HG02870 (cell line): ENCODE results near the gene PAIP2.
"Not testable (repeated sequence)": the region's sequence is repeated elsewhere in the genome, so short reads cannot be mapped to it uniquely, and the experiment has no call there.

Source experiments
- ATAC-seq: cut with Tn5 transposase; IDR thresholded peaks from one replicate; pipeline ENCODE4 v1.9.1; 2021; ENCODE audit warnings: mild to moderate bottlenecking, moderate library complexity; ENCODE audit not compliant: unreplicated experiment

The PAIP2 gene

DNA sequence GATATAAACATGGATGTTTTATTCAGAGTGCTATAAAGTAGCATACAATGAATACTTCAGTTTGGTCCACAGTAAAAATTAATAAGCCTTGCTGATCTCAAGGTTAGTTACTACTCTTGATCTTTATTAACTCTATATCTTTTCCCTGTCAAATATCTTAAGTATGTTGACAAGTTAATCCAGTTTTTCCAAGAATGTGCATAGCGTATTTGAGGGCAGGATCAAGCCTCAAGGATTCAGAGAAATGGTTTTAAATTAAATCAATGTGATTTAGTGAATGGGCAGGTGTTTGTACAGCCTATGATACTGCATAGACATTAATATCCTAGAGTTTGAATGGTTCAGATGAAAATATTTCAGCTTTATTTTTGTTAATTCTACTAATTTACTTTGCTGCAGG lies 27.4 kb upstream of the PAIP2 start:
- no peak for ATAC-seq

GRCh38 chr5:139315056-139315615 lies 26.5 kb upstream of the PAIP2 start:
- no peak for ATAC-seq

- no peak for ATAC-seq
Observed at GRCh38 chr5:139335811-139336210, 5.8 kb upstream of the PAIP2 start.

DNA sequence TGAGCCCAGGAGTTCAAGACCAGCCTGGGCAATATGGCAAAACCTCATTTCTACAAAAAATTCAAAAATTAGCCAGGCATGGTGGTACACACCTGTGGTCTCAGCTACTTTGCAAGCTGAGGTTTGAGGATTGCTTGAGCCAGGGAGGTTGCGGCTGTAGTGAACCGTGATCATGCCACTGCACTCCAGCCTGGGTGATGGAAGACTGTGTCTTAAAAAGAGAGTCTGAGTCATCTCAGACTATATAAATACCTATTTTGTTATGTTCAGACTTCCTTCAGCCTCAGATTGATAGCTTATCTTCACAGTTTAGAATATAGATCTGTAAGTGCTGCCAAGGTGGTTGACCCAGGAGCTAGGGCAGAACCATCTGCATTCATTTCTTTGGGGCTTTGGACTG lies 1.6 kb upstream of the PAIP2 start:
- ATAC-seq: no peak

- ATAC-seq: no peak
Observed at GRCh38 chr5:139341187-139341688, 416 bp upstream of the PAIP2 start.

- no peak for ATAC-seq
Observed at GRCh38 chr5:139342423-139342723, 719 bp downstream of the PAIP2 start.

- no peak for ATAC-seq
Observed at GRCh38 chr5:139343476-139343875, 1.8 kb downstream of the PAIP2 start.

GRCh38 chr5:139344177-139344576 lies 2.5 kb downstream of the PAIP2 start:
- no peak for ATAC-seq

- ATAC-seq: not testable (repeated sequence)
Observed at GRCh38 chr5:139345442-139345841, 3.8 kb downstream of the PAIP2 start.

DNA sequence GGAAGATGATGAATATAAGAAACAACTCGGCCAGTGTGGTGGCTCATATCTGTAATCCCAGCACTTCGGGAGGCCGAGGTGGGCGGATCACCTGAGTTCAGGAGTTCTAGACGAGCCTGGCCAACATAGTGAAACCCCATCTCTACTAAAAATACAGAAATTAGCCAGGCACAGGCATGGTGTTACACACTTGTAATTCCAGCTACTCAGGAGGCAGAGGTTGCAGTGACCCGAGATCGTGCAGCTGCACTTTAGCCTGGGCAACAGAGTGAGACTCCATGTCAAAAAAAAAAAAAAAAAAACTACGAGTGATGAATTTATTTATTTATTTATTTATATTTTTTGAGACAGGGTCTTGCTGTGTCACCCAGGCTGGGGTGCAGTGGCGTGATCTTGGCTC lies 6.2 kb downstream of the PAIP2 start:
- ATAC-seq: not testable (repeated sequence)

DNA sequence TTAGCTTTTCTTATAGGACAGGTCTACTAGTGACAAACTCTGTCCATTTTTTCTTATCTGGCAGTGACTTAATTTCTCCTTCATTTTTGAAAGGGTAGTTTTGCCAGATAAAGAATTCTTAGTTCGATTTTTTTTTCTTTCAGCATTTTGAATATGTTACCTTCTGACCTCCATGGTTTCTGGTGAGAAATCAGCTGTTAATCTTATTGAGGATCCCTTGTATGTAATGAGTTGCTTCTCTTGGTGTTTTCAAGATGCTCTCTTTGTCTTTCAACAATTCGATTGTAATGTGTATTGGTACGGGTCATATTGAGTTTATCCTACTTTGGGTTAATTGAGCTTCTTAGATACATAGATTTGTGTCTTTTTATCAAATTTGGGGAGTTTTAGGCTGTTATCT lies 12.5 kb downstream of the PAIP2 start:
- ATAC-seq: no peak

DNA sequence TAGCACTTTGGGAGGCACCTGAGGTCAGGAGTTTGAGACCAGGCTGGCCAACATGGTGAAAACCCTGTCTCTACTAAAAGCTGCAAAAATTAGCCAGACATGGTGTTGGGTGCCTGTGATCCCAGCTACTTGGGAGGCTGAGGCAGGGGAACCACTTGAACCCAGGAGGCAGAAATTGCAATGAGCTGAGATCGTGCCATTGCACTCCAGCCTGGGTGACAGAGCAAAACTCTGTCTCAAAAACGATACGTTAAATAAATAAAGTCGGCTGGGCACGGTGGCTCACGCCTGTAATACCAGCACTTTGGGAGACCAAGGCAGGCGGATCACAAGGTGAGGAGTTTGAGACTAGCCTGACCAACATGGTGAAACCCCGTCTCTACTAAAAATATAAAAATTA lies 14.2 kb downstream of the PAIP2 start:
- ATAC-seq: not testable (repeated sequence)

- ATAC-seq: no peak
Observed at GRCh38 chr5:139358064-139358463, 16.4 kb downstream of the PAIP2 start.

GRCh38 chr5:139360384-139360783 lies 18.7 kb downstream of the PAIP2 start:
- ATAC-seq: no peak

DNA sequence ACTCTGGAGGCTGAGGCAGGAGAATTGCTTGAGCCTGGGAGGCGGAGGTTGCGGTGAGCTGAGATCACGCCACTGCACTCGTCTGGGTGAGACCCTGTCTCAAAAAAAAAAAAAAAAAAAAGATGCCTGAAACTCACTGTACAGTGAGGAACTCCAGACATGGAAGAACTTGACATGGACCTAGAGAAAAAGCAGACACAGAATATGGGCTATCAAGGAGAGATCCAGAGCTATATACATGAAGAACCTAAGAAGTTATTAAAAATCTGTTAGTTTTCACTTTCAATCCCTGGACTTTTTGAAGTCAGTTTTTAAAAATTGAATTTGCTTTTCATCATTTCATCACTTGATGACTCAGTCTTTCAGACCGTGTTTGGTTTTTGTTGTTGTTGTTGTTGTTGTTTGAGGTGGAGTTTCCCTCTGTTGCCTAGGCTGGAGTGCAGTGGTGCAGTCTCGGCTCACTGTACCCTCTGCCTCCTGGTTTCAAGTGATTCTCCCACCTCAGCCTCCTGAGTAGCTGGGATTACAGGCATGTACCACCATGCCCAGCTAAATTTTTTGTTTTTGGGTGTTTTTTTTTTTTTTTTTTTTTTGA lies 20.3 kb downstream of the PAIP2 start:
- ATAC-seq: no peak

DNA sequence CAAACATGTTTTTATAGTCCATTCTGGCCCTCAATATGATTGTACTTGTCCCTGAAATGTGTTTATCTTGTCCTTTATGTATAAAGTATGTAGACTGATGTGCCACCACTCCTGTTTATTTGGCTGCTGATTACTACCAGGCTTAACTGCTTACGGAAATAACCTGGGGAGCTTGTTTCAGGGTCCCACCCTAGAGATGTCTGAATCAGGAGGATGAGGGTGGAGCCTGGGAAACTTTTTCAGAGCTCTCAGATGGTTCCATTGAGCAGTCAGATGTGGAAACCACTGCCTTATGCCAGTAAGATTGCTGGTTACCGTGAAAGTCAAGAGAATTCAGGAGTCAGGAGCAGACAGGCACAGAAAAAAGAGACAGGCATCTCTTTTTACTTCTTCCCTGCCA lies 22.3 kb downstream of the PAIP2 start:
- no peak for ATAC-seq

DNA sequence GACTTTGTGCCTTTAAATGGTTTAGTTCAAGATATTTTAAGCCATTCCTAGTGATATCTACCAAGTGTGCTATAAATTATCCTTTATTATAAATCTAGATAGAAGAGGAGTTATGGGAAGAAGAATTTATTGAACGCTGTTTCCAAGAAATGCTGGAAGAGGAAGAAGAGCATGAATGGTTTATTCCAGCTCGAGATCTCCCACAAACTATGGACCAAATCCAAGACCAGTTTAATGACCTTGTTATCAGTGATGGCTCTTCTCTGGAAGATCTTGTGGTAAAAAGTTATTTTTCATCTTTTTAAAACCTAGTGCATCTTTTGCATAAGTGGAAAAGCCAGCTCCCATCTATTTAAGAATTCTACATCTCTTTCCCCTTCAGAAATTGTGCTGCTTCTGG lies 22.8 kb downstream of the PAIP2 start:
- no peak for ATAC-seq

- no peak for ATAC-seq
Observed at GRCh38 chr5:139368613-139369012, 27.0 kb downstream of the PAIP2 start.

- ATAC-seq: no peak
Observed at GRCh38 chr5:139369181-139369580, 27.5 kb downstream of the PAIP2 start.

- no peak for ATAC-seq
Observed at GRCh38 chr5:139371482-139372435, 30.1 kb downstream of the PAIP2 start.

DNA sequence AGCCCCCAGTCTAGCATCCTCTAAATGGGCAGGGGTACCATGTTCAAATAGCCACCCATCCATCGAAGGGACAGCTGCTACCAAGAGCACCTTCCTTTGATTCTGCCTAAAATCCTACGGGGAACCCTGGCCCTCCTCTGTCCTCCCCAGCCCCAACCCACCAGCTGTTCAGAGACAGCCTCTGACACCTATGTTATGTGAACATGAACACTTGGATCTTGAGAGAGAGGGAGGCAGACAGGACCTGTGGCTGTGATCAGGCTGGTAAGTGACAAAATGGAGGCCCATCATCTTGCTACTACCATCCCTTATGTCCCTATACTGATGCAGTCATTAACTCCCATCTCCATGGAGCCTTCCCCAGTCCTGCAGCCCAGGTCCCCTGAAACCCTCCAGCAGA lies 33.3 kb downstream of the PAIP2 start:
- no peak for ATAC-seq

- ATAC-seq: no peak
Observed at GRCh38 chr5:139376364-139376763, 34.7 kb downstream of the PAIP2 start.
